ENCODE results near the gene TCF15.

- TF ChIP-seq, protein P1, sequence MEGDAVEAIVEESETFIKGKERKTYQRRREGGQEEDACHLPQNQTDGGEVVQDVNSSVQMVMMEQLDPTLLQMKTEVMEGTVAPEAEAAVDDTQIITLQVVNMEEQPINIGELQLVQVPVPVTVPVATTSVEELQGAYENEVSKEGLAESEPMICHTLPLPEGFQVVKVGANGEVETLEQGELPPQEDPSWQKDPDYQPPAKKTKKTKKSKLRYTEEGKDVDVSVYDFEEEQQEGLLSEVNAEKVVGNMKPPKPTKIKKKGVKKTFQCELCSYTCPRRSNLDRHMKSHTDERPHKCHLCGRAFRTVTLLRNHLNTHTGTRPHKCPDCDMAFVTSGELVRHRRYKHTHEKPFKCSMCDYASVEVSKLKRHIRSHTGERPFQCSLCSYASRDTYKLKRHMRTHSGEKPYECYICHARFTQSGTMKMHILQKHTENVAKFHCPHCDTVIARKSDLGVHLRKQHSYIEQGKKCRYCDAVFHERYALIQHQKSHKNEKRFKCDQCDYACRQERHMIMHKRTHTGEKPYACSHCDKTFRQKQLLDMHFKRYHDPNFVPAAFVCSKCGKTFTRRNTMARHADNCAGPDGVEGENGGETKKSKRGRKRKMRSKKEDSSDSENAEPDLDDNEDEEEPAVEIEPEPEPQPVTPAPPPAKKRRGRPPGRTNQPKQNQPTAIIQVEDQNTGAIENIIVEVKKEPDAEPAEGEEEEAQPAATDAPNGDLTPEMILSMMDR (IDR thresholded peaks at IDR 0.05) = no peak
- TF ChIP-seq POLR2A (IDR thresholded peaks at IDR 0.05) = no peak
Measured at GRCh38 chr20:564192-564591, 45.9 kb downstream of the TCF15 start.
